Trophoblast cell (in vitro differentiated cells and primary cell): ENCODE data around the gene RIPOR3.

Experiments used
- DNase-seq, 2 donors: peaks; one replicate each; pipeline ENCODE4 v3.0.0-alpha.2; 2016
- H2AFZ ChIP-seq: 2 replicates; pipeline ENCODE4 v1.6.1; 2013; ENCODE audit warnings: low read length, moderate library complexity, mild to moderate bottlenecking; ENCODE audit not compliant: insufficient read depth, poor library complexity
- H2AK5ac ChIP-seq: 2 replicates; pipeline ENCODE4 v1.6.1; 2013; ENCODE audit warnings: mild to moderate bottlenecking, low read length
- H2BK120ac ChIP-seq: 2 replicates; pipeline ENCODE4 v1.6.1; 2013; ENCODE audit warnings: low read length, mild to moderate bottlenecking, moderate library complexity; ENCODE audit not compliant: insufficient read depth, poor library complexity
- H2BK12ac ChIP-seq: 2 replicates; pipeline ENCODE4 v1.6.1; 2013; ENCODE audit warnings: mild to moderate bottlenecking, low read length, moderate library complexity
- H2BK5ac ChIP-seq: 2 replicates; pipeline ENCODE4 v1.6.1; 2013; ENCODE audit warnings: low read length, low read depth, moderate library complexity, mild to moderate bottlenecking; ENCODE audit not compliant: poor library complexity
- H3K14ac ChIP-seq: 2 replicates; pipeline ENCODE4 v1.6.1; 2013; ENCODE audit warnings: mild to moderate bottlenecking, low read length
- H3K18ac ChIP-seq: 2 replicates; pipeline ENCODE4 v1.6.1; 2013; ENCODE audit warnings: mild to moderate bottlenecking, low read length
- H3K23ac ChIP-seq: 2 replicates; pipeline ENCODE4 v1.6.1; 2013; ENCODE audit warnings: low read length
- H3K27ac ChIP-seq: 2 replicates; pipeline ENCODE4 v1.5.1; 2013; ENCODE audit warnings: low read depth, mild to moderate bottlenecking, inconsistent platforms, low read length, moderate library complexity
- H3K27me3 ChIP-seq: 2 replicates; pipeline ENCODE4 v1.6.1; 2013; ENCODE audit warnings: inconsistent platforms, mild to moderate bottlenecking, low read length, moderate library complexity; ENCODE audit not compliant: insufficient read depth
- H3K36me3 ChIP-seq, 2 experiments: 1 replicate in 1 of 2; 2 replicates in 1 of 2; pipeline ENCODE4 v1.6.1; 2013; ENCODE audit warnings: low read length in 2 of 2, mild to moderate bottlenecking in 2 of 2, moderate library complexity in 1 of 2; ENCODE audit not compliant: insufficient read depth in 2 of 2, control insufficient read depth in 1 of 2
- H3K4ac ChIP-seq: 2 replicates; pipeline ENCODE4 v1.6.1; 2013; ENCODE audit warnings: low read depth, mild to moderate bottlenecking, low read length, moderate library complexity
- H3K4me1 ChIP-seq, 2 experiments: 1 replicate in 1 of 2; 2 replicates in 1 of 2; pipeline ENCODE4 v1.6.1; 2013; ENCODE audit warnings: low read length in 2 of 2, mild to moderate bottlenecking in 2 of 2, moderate library complexity in 1 of 2; ENCODE audit not compliant: insufficient read depth in 2 of 2, control insufficient read depth in 1 of 2
- H3K4me2 ChIP-seq: 2 replicates; pipeline ENCODE4 v1.6.1; 2013; ENCODE audit warnings: inconsistent platforms, mild to moderate bottlenecking, low read length, moderate library complexity
- H3K4me3 ChIP-seq: 2 replicates; pipeline ENCODE4 v1.5.1; 2013; ENCODE audit warnings: mild to moderate bottlenecking, low read depth, low read length, inconsistent platforms
- H3K79me1 ChIP-seq: one replicate; pipeline ENCODE4 v1.6.1; 2013; ENCODE audit warnings: low read length
- H3K79me2 ChIP-seq: 2 replicates; pipeline ENCODE4 v1.6.1; 2013; ENCODE audit warnings: low read length, mild to moderate bottlenecking; ENCODE audit not compliant: control insufficient read depth, insufficient read depth, poor library complexity
- H3K9ac ChIP-seq: 2 replicates; pipeline ENCODE4 v1.6.1; 2013; ENCODE audit warnings: mild to moderate bottlenecking, low read length
- H3K9me3 ChIP-seq: 2 replicates; pipeline ENCODE4 v1.6.1; 2013; ENCODE audit warnings: low read depth, mild to moderate bottlenecking, control low read depth, inconsistent platforms, low read length; ENCODE audit not compliant: insufficient read depth
- H4K12ac ChIP-seq: 2 replicates; pipeline ENCODE4 v1.6.1; 2013; ENCODE audit warnings: low read depth, mild to moderate bottlenecking, low read length, moderate library complexity
- H4K8ac ChIP-seq: 2 replicates; pipeline ENCODE4 v1.6.1; 2013; ENCODE audit warnings: low read depth, mild to moderate bottlenecking, low read length, moderate library complexity
- H4K91ac ChIP-seq: one replicate; pipeline ENCODE4 v1.6.1; 2013; ENCODE audit warnings: low read depth, mild to moderate bottlenecking, low read length, moderate library complexity
- WGBS: extraction: QIAGEN DNeasy Blood & Tissue Kit; methylation state at CpG from one replicate; pipeline ENCODE4 v1.1.7; 2013; ENCODE audit warnings: missing lambda C conversion rate; ENCODE audit not compliant: insufficient read length, insufficient coverage; ENCODE audit errors: extremely low coverage; 5-methylcytosine and 5-hydroxymethylcytosine counted together

The RIPOR3 gene

DNA sequence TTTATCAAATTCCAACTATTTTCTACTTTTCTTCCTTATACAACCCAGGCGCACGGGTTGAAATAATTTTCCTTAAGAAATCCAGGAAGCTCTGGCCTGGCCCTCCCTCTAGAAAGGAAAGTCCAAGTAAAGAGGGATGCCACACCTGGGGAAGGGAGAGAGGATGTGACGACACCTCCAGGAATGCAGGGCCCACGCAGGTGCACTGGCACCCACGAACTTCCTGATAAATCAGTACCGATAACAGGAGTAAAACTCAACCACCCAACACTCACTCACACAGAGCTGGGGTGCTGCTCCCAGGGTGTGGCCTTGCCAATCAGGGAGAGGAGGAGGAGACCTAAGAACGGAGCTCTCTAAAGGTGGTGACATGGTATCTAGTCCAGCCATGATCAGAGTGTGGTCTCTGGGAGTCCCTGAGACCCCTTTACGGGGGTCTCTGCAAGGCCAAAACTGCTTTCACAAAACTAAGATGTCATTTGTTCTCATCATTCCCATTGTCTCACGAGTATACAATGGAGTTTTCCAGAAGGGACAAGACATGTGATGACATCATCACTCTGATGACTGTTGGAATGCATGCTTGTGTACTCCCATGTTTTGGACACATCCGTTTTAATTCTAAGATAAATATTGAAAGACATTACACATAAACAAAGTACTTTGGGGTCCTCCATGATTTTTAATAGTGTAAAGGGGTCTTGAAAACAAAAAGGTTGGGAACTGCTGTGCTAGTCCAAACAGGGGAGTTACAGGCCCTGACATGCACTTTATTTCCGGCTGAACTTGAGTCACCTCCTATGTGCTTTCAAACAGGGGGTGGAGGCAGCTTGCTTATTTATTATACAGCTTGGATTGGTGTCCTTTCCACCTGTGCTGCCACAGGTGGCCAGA lies 37.9 kb upstream of the RIPOR3 start:
- Histone ChIP-seq H4K91ac (peak overlapping the region; percentile 75), H3K9me3 (peaks cover 1% of the 10 kb centered on the region), H3K23ac (no peak overlapping the region), H3K4me2 (no peak overlapping the region), H3K9ac (no peak overlapping the region), H2BK120ac (peak overlapping the region; percentile 4), H2BK5ac (peak overlapping the region; percentile 34), H3K27ac (peak overlapping the region; percentile 39), H3K79me1 (peaks cover 40% of the 10 kb centered on the region), H2AFZ (no peak overlapping the region), H3K4ac (no peak overlapping the region), H3K79me2 (peaks cover 13% of the 10 kb centered on the region), H4K12ac (no peak overlapping the region), H3K4me1 (peaks cover 25 to 32% of the 10 kb centered on the region in 2 experiments), H3K27me3 (no peaks in the 10 kb centered on the region), H2BK12ac (peak overlapping the region; percentile 85), H4K8ac (peak overlapping the region; percentile 39), H3K36me3 (no peaks in the 10 kb centered on the region), H3K18ac (no peak overlapping the region), H3K14ac (peak overlapping the region; percentile 29), H2AK5ac (peak overlapping the region; percentile 4), H3K4me3 (no peak overlapping the region)
- WGBS = 100% methylated on average over 2 of the region's 11 CpGs
- DNase-seq = no peak

DNA sequence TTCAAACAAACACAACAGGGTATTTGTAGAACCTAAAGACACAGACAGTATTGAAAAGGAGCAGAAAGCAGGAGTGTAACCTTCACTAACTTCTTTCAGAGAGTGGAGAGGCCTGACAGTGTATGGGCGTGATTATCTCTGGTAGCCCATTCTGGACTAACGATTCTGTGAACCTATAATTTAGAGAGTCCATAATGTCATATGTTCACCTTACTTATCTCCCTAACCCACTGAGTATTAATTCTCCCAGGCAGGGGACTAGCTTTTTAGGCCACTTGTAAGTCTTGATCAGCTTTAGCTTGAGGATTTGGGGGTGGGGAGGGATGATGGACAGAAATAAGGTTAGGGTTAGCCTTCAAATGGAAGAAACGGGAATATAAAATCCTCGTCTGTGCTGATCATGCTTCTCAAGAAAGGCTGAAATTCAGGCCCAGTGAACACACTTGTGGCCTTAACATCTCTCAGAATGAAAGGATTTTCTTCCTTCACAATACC lies 37.2 kb upstream of the RIPOR3 start:
- H2BK5ac ChIP-seq = no peak overlapping the region
- no peak overlapping the region for H4K91ac ChIP-seq
- no peak overlapping the region for H2BK120ac ChIP-seq
- H3K36me3 ChIP-seq = no peaks in the 10 kb centered on the region
- H3K4me1 ChIP-seq = peaks cover 28 to 33% of the 10 kb centered on the region in 2 experiments
- no peak overlapping the region for H3K14ac ChIP-seq
- no peak overlapping the region for H3K4me2 ChIP-seq
- no peak overlapping the region for H3K27ac ChIP-seq
- no peak overlapping the region for H3K23ac ChIP-seq
- no peak overlapping the region for H4K8ac ChIP-seq
- H3K79me2 ChIP-seq = peaks cover 14% of the 10 kb centered on the region
- no peaks in the 10 kb centered on the region for H3K27me3 ChIP-seq
- H3K4me3 ChIP-seq = no peak overlapping the region
- no peak overlapping the region for H3K18ac ChIP-seq
- H3K9me3 ChIP-seq = peaks cover 1% of the 10 kb centered on the region
- H3K4ac ChIP-seq = no peak overlapping the region
- H2AFZ ChIP-seq = no peak overlapping the region
- no peak overlapping the region for H2AK5ac ChIP-seq
- no peak overlapping the region for H3K9ac ChIP-seq
- peaks cover 43% of the 10 kb centered on the region for H3K79me1 ChIP-seq
- no peak overlapping the region for H4K12ac ChIP-seq
- no CpG with 5 or more reads among the region's 4 CpGs for WGBS
- peak overlapping the region; percentile 46 for H2BK12ac ChIP-seq
- DNase-seq = no peak

GRCh38 chr20:50727792-50728485 lies 36.6 kb upstream of the RIPOR3 start:
- no peak overlapping the region for H3K9ac ChIP-seq
- H3K4ac ChIP-seq = no peak overlapping the region
- H3K9me3 ChIP-seq = peaks cover 1% of the 10 kb centered on the region
- H3K4me2 ChIP-seq = no peak overlapping the region
- H4K8ac ChIP-seq = no peak overlapping the region
- H2BK120ac ChIP-seq = no peak overlapping the region
- peak overlapping the region; percentile 86 for H2BK12ac ChIP-seq
- peaks cover 43% of the 10 kb centered on the region for H3K79me1 ChIP-seq
- peak overlapping the region; percentile 14 for H3K27ac ChIP-seq
- H3K79me2 ChIP-seq = peaks cover 14% of the 10 kb centered on the region
- peak overlapping the region; percentile 22 for H2AK5ac ChIP-seq
- no peak overlapping the region for H2BK5ac ChIP-seq
- no peak overlapping the region for H4K91ac ChIP-seq
- H2AFZ ChIP-seq = no peak overlapping the region
- WGBS = no CpG with 5 or more reads among the region's 8 CpGs
- H3K14ac ChIP-seq = no peak overlapping the region
- H3K23ac ChIP-seq = no peak overlapping the region
- no peak overlapping the region for H3K18ac ChIP-seq
- H3K36me3 ChIP-seq = no peaks in the 10 kb centered on the region
- H3K4me3 ChIP-seq = no peak overlapping the region
- H4K12ac ChIP-seq = no peak overlapping the region
- H3K27me3 ChIP-seq = no peaks in the 10 kb centered on the region
- H3K4me1 ChIP-seq = peaks cover 28 to 33% of the 10 kb centered on the region in 2 experiments
- DNase-seq = no peak

DNA sequence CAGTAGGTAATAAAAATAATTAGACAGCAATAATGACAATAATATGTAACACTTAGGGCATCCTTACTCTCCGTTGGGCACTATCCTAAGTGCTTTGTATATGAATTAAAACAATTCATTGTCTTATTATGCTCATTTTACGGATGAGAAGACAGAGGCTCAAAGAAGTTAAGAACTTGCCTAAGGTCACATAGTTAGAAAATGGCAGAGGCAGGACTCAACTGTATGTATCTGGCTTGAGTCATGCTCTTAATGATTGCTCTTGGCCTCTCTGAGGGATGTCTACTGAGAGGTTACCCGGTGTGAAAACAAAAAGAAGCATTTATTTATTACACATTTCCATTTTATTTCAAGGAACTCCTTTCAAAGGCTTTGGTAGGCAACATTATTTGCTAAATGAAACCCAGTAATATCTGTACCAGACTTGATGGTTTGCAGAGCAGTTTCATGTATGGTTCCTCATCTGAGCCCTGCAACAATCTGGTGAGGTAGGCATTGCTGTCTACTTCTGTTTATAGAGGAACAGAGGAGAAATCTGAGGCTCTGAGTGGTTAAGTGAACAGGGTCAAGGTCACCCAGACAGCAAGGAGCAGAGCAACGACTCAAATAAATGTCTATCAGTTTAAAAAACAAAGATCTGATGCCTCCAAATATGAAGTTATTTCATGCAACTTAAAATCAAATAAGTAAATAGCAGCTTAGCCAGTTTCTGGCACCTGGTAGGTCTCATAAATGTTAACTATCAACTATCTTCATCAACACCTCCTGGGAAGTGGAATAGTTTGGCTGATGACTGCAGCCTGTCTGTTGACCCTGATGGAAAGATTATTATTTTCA lies 35.8 kb upstream of the RIPOR3 start:
- peaks cover 1% of the 10 kb centered on the region for H3K9me3 ChIP-seq
- H2AFZ ChIP-seq = no peak overlapping the region
- H4K8ac ChIP-seq = no peak overlapping the region
- peaks cover 11% of the 10 kb centered on the region for H3K79me2 ChIP-seq
- no peak overlapping the region for H3K4ac ChIP-seq
- DNase-seq = no peak
- H2BK12ac ChIP-seq = no peak overlapping the region
- H2BK120ac ChIP-seq = no peak overlapping the region
- H3K4me3 ChIP-seq = no peak overlapping the region
- no peaks in the 10 kb centered on the region for H3K36me3 ChIP-seq
- H3K14ac ChIP-seq = no peak overlapping the region
- no peak overlapping the region for H3K9ac ChIP-seq
- peaks cover 28 to 39% of the 10 kb centered on the region in 2 experiments for H3K4me1 ChIP-seq
- no CpG with 5 or more reads among the region's 4 CpGs for WGBS
- H2BK5ac ChIP-seq = no peak overlapping the region
- no peaks in the 10 kb centered on the region for H3K27me3 ChIP-seq
- H3K79me1 ChIP-seq = peaks cover 40% of the 10 kb centered on the region
- no peak overlapping the region for H4K91ac ChIP-seq
- H3K4me2 ChIP-seq = no peak overlapping the region
- H3K23ac ChIP-seq = no peak overlapping the region
- no peak overlapping the region for H2AK5ac ChIP-seq
- H3K18ac ChIP-seq = no peak overlapping the region
- no peak overlapping the region for H4K12ac ChIP-seq
- no peak overlapping the region for H3K27ac ChIP-seq
